Activated CD8-positive, alpha-beta memory T cell treated with anti-CD3 and anti-CD28 coated beads, Interleukin-2, amount 50 U/mL, for 48 hours (primary cell): ENCODE results near the gene BHLHE23.

Experiments
- DNase-seq: peaks from one replicate; pipeline ENCODE4 v3.0.0-alpha.2; 2020

BHLHE23 gene

GRCh38 chr20:62958388-62959100, 48.2 kb downstream of the BHLHE23 start:
- no peak for DNase-seq

DNA sequence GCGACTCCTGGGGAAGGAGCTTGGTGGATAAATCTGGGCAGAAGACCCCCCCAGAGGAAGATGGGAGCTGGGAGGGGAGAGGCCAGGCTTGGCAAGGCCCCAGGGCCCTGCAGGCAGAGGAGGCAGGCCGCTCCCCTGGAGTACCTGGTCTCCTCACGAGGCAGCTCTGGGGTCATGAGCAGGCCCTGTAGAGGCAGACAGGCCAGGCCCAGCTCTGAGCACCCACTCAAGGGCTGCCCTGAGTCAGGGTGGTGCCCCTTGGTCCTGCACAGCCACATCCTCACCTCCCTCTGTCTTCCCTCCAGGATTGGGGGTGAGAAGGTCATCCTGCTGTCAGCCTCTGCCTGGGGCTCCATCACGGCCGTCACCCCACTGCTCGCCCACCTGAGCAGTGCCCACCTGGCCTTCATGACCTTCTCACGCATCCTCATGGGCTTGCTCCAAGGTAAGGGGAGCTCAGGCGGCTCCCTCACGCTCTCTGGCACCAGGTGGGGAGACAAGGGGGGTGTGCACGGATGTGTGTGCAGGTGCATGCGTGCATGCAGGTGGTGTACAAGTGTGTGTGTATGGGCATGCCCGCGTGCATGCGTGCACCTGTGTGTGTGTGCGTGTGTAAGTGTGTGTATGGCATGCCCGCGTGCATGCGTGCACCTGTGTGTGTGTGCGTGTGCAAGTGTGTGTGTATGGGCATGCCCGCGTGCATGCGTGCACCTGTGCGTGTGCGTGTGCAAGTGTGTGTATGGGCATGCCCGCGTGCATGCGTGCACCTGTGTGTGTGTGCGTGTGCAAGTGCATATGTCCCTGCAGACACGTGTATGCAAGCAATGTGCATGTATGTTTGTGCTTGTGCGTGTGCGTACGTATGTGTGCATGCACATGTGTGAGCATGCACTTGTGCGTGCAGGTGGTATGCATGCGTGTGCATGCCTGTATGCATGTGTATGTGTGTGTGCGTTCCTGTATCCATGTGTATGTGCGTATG, 49.3 kb downstream of the BHLHE23 start:
- no peak for DNase-seq

DNA sequence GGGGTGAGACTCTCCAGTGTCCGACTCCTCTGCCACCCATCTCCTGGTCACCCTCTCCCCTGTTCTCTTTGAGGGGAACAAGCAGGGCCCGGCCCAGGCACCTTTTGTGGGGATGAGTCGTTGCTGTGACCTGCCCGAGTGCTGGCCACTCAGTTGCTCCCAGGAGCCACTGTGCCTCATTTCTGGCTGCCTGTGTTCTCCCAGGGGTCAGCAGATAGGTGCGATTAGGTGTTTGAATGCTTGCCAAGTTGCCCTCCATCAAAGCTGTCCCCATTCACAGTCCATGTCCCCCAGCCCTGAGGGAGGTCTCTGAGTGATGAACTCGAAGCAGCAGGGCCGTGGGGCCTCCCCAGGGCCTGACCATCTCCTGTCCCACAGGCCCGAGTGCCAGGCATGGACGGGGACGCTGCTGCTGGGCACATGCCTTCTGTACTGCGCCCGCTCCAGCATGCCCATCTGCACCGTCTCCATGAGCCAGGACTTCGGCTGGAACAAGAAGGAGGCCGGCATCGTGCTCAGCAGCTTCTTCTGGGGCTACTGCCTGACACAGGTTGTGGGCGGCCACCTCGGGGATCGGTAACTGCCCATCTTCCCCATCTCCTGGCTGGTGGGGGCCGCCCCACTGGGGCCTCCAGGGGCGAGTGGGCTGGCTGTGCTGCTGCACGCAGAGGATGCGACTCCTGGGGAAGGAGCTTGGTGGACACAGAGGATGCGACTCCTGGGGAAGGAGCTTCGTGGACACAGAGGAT, 50.2 kb downstream of the BHLHE23 start:
- DNase-seq = no peak
